ENCODE results near the gene EYS.
"Not testable (repeated sequence)": the region's sequence is repeated elsewhere in the genome, so short reads cannot be mapped to it uniquely, and the experiment has no call there.

EYS gene

DNA sequence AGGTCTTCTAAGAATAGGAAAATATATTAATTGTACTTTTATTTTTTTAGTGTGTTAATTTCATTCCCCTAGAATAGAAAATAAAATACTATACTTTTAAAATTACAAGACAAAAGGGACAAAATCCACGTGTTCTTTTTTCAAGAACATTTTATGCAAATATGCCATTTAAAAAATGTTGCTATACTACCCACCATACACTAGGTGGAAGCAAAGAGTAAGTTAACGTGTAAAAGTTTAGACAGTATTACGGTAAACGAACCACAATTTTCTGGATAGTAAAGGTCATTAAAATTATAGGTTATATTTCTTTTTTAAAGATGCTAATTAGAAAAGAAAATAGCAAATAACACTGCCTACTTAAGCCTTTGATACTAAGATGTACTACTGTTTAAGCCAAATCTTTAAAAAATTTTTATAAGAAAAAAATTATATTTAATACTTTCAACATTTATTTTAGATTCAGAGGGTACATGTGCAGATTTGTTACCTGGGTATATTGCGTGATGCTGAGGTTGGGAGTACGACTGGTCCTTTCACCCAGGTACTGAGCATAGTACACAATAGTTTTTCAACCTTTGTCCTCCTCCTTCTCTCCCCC lies 1783.8 kb downstream of the EYS start:
- no peak overlapping the region for H3K4me2 ChIP-seq (ENCODE audit: low read length)
- no peaks in the 10 kb centered on the region for H3K9me3 ChIP-seq (replicated peaks; ENCODE audit: low read length)

GRCh38 chr6:63919556-63920110 lies 1787.4 kb downstream of the EYS start:
- Histone ChIP-seq H3K9ac (ENCODE audit: low read depth, low read length) (no peak overlapping the region), H3K4me2 (ENCODE audit: low read length) (no peak overlapping the region), H3K4me3 (ENCODE audit: low read length) (no peak overlapping the region), H3K27me3 (ENCODE audit: control insufficient read depth, insufficient read depth, low read length) (peaks cover 39% of the 10 kb centered on the region), H3K36me3 (ENCODE audit: insufficient read depth, low read length) (no peaks in the 10 kb centered on the region), H3K4me1 (ENCODE audit: control insufficient read depth, insufficient read depth, low read length) (no peaks in the 10 kb centered on the region), H3K9me3 (replicated peaks; ENCODE audit: low read length) (no peaks in the 10 kb centered on the region)

More for the DNA sequence above, 1783.8 kb downstream of the EYS start:
- Histone ChIP-seq H3K9ac (ENCODE audit: low read depth, low read length) (no peak overlapping the region), H3K4me1 (ENCODE audit: control insufficient read depth, insufficient read depth, low read length) (no peaks in the 10 kb centered on the region), H3K4me3 (ENCODE audit: low read length) (no peak overlapping the region), H3K36me3 (ENCODE audit: insufficient read depth, low read length) (no peaks in the 10 kb centered on the region), H3K27me3 (ENCODE audit: control insufficient read depth, insufficient read depth, low read length) (peaks cover 43% of the 10 kb centered on the region)

DNA sequence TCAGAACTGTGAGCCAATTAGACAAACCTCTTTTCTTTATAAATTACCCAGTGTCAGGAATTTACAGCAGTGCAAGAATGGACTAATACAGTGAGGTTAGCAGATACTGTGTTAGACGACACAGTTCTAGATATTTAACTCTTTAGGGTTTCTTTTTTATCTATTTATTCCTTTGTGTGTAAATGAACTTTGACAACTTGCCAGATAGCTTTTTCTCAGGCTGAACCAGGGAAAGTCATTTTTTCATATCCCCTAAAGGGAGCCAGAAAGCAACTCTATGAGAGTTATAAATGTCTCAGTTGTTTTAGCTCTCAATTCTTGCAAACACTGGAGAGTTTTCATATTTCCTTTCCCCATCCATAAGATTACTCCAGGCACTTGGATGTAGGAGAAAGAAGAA lies 1794.1 kb downstream of the EYS start:
- peaks cover 5% of the 10 kb centered on the region for H3K27me3 ChIP-seq (ENCODE audit: control insufficient read depth, insufficient read depth, low read length)
- no peaks in the 10 kb centered on the region for H3K36me3 ChIP-seq (ENCODE audit: insufficient read depth, low read length)
- no peaks in the 10 kb centered on the region for H3K9me3 ChIP-seq (replicated peaks; ENCODE audit: low read length)
- H3K4me1 ChIP-seq (ENCODE audit: control insufficient read depth, insufficient read depth, low read length), result no peaks in the 10 kb centered on the region
- H3K4me3 ChIP-seq (ENCODE audit: low read length), result no peak overlapping the region
- no peak overlapping the region for H3K9ac ChIP-seq (ENCODE audit: low read depth, low read length)
- H3K4me2 ChIP-seq (ENCODE audit: low read length), result no peak overlapping the region

- H3K36me3 ChIP-seq (ENCODE audit: insufficient read depth, low read length), result no peaks in the 10 kb centered on the region
- no peak overlapping the region for H3K4me2 ChIP-seq (ENCODE audit: low read length)
- H3K9me3 ChIP-seq (replicated peaks; ENCODE audit: low read length), result no peaks in the 10 kb centered on the region
- no peak overlapping the region for H3K4me3 ChIP-seq (ENCODE audit: low read length)
- no peaks in the 10 kb centered on the region for H3K4me1 ChIP-seq (ENCODE audit: control insufficient read depth, insufficient read depth, low read length)
- no peak overlapping the region for H3K9ac ChIP-seq (ENCODE audit: low read depth, low read length)
- no peaks in the 10 kb centered on the region for H3K27me3 ChIP-seq (ENCODE audit: control insufficient read depth, insufficient read depth, low read length)
Observed at GRCh38 chr6:63910863-63911551, 1796.0 kb downstream of the EYS start.

DNA sequence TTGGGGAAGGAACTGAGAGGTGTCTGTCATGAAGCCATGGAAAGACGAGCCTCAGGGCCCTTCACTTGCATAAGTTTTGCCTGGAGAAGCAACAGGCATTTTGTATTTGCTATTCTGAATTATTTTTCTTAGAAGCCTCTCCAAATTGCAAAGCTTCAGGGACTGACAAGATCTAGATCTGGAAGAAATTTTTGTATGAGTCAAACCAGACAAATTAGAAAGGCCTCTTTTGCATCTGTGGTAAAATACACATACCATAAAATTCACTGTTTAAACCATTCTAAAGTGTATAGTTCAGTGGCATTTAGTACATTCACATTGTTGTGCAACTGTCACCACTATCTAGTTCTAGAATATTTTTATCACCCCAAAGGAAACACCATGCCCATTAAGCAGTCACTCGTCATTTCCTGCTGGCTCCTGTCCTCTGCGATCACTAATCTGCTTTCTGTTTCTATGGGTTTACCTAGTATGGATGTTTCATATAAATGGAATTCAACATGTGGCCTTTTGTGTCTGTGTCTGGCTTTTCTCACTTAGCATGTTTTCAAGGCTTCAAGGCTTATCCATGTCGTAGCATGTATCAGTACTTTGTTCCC lies 1802.3 kb downstream of the EYS start:
- H3K27me3 ChIP-seq (ENCODE audit: control insufficient read depth, insufficient read depth, low read length), result no peaks in the 10 kb centered on the region
- H3K4me1 ChIP-seq (ENCODE audit: control insufficient read depth, insufficient read depth, low read length), result peaks cover 9% of the 10 kb centered on the region
- no peak overlapping the region for H3K4me3 ChIP-seq (ENCODE audit: low read length)
- H3K36me3 ChIP-seq (ENCODE audit: insufficient read depth, low read length), result no peaks in the 10 kb centered on the region
- H3K9ac ChIP-seq (ENCODE audit: low read depth, low read length), result no peak overlapping the region
- H3K9me3 ChIP-seq (replicated peaks; ENCODE audit: low read length), result no peaks in the 10 kb centered on the region
- H3K4me2 ChIP-seq (ENCODE audit: low read length), result no peak overlapping the region

GRCh38 chr6:63899550-63899949 lies 1807.5 kb downstream of the EYS start:
- H3K36me3 ChIP-seq (ENCODE audit: insufficient read depth, low read length), result no peaks in the 10 kb centered on the region
- H3K9ac ChIP-seq (ENCODE audit: low read depth, low read length), result no peak overlapping the region
- peaks cover 11% of the 10 kb centered on the region for H3K4me1 ChIP-seq (ENCODE audit: control insufficient read depth, insufficient read depth, low read length)
- no peak overlapping the region for H3K4me3 ChIP-seq (ENCODE audit: low read length)
- H3K9me3 ChIP-seq (replicated peaks; ENCODE audit: low read length), result no peaks in the 10 kb centered on the region
- no peak overlapping the region for H3K4me2 ChIP-seq (ENCODE audit: low read length)
- H3K27me3 ChIP-seq (ENCODE audit: control insufficient read depth, insufficient read depth, low read length), result no peaks in the 10 kb centered on the region

GRCh38 chr6:63897952-63898351 lies 1809.1 kb downstream of the EYS start:
- H3K9ac ChIP-seq (ENCODE audit: low read depth, low read length), result no peak overlapping the region
- no peak overlapping the region for H3K4me2 ChIP-seq (ENCODE audit: low read length)
- no peaks in the 10 kb centered on the region for H3K27me3 ChIP-seq (ENCODE audit: control insufficient read depth, insufficient read depth, low read length)
- H3K4me1 ChIP-seq (ENCODE audit: control insufficient read depth, insufficient read depth, low read length), result peaks cover 5% of the 10 kb centered on the region
- no peaks in the 10 kb centered on the region for H3K9me3 ChIP-seq (replicated peaks; ENCODE audit: low read length)
- no peak overlapping the region for H3K4me3 ChIP-seq (ENCODE audit: low read length)
- H3K36me3 ChIP-seq (ENCODE audit: insufficient read depth, low read length), result no peaks in the 10 kb centered on the region

- Histone ChIP-seq H3K36me3 (ENCODE audit: insufficient read depth, low read length) (no peaks in the 10 kb centered on the region), H3K4me1 (ENCODE audit: control insufficient read depth, insufficient read depth, low read length) (peaks cover 5% of the 10 kb centered on the region), H3K27me3 (ENCODE audit: control insufficient read depth, insufficient read depth, low read length) (no peaks in the 10 kb centered on the region), H3K9me3 (replicated peaks; ENCODE audit: low read length) (no peaks in the 10 kb centered on the region), H3K4me2 (ENCODE audit: low read length) (no peak overlapping the region), H3K9ac (ENCODE audit: low read depth, low read length) (no peak overlapping the region), H3K4me3 (ENCODE audit: low read length) (no peak overlapping the region)
Observed at GRCh38 chr6:63897459-63897858, 1809.6 kb downstream of the EYS start.

DNA sequence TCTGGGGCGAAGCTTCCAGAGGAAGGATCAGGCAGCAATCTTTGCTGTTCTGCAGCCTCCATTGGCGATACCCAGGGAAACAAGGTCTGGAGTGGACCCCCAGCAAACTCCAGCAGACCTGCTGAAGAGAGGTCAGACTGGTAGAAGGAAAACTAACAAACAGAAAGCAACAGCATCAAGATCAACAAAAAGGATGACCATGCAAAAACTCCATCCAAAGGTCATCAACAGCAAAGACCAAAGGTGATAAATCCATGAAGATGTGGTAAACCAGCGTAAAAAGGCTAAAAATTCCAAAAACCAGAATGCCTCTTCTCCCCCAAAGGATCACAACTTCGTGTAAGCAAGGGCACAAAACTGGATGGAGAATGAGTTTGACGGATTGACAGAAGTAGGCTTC lies 1818.6 kb downstream of the EYS start:
- Histone ChIP-seq H3K4me1 (ENCODE audit: control insufficient read depth, insufficient read depth, low read length) (no peaks in the 10 kb centered on the region), H3K9me3 (replicated peaks; ENCODE audit: low read length) (no peaks in the 10 kb centered on the region), H3K36me3 (ENCODE audit: insufficient read depth, low read length) (no peaks in the 10 kb centered on the region)

DNA sequence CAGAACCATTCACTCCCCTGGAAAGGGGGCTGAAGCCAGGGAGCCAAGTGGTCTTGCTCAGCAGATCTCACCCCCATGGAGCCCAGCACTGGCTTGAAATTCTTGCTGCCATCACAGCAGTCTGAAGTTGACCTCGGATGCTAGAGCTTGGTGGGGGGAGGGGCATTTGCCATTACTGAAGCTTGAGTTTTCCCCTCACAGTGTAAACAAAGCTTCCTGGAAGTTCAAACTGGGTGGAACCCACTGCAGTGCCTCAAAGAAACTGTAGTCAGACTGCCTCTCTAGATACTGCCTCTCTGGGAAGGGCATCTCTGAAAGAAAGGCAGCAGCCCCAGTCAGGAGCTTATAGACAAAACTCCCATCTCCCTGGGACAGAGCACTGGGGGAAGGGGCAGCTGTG lies 1819.2 kb downstream of the EYS start:
- H3K9me3 ChIP-seq (replicated peaks; ENCODE audit: low read length); H3K4me1 ChIP-seq (ENCODE audit: control insufficient read depth, insufficient read depth, low read length); H3K4me2 ChIP-seq (ENCODE audit: low read length); H3K36me3 ChIP-seq (ENCODE audit: insufficient read depth, low read length); H3K27me3 ChIP-seq (ENCODE audit: control insufficient read depth, insufficient read depth, low read length); H3K9ac ChIP-seq (ENCODE audit: low read depth, low read length); H3K4me3 ChIP-seq (ENCODE audit: low read length): not testable (repeated sequence)

More for the DNA sequence above, 1818.6 kb downstream of the EYS start:
- no peak overlapping the region for H3K4me3 ChIP-seq (ENCODE audit: low read length)
- H3K9ac ChIP-seq (ENCODE audit: low read depth, low read length), result no peak overlapping the region
- H3K27me3 ChIP-seq (ENCODE audit: control insufficient read depth, insufficient read depth, low read length), result no peaks in the 10 kb centered on the region
- no peak overlapping the region for H3K4me2 ChIP-seq (ENCODE audit: low read length)

- Histone ChIP-seq H3K4me1 (ENCODE audit: control insufficient read depth, insufficient read depth, low read length) (no peaks in the 10 kb centered on the region), H3K27me3 (ENCODE audit: control insufficient read depth, insufficient read depth, low read length) (no peaks in the 10 kb centered on the region), H3K9me3 (replicated peaks; ENCODE audit: low read length) (no peaks in the 10 kb centered on the region), H3K36me3 (ENCODE audit: insufficient read depth, low read length) (no peaks in the 10 kb centered on the region), H3K4me2 (ENCODE audit: low read length) (no peak overlapping the region), H3K9ac (ENCODE audit: low read depth, low read length) (no peak overlapping the region), H3K4me3 (ENCODE audit: low read length) (no peak overlapping the region)
Observed at GRCh38 chr6:63887002-63887751, 1819.8 kb downstream of the EYS start.

All from skeletal muscle satellite cell (primary cell).